Panc1 (cell line): ENCODE results near the gene GTF2A2. TPM values are rescaled to one million over a fixed set of nuclear protein-coding genes. Genes with fewer than 3 reads are reported as not detected.
A peak's percentile ranks its signal among the peaks of the same experiment; 100 is the strongest.

ENCODE experiments used
- ATAC-seq: fragments of 200-7000 bp; cut with Tn5 transposase; 2 replicates; pipeline ENCODE4 v1.9.1; 2020; ENCODE audit warnings: mild to moderate bottlenecking, moderate library complexity
- BruUV-seq: library from RNA; stranded (reverse); fragments of 400-500 nt; replicated peaks from 2 replicates; lab custom pipeline; 2021; lab: Mats Ljungman, UMichigan
- CTCF ChIA-PET: fragments of 300-600 bp; sonication (Branson Sonifier 250); formaldehyde crosslinking; loops from one replicate; lab custom pipeline; 2022; ENCODE audit warnings: antibody characterized with exemption; lab: Charles Lee
- POLR2A ChIA-PET: fragments of 300-600 bp; sonication (Branson Sonifier 250); formaldehyde crosslinking; loops from one replicate; lab custom pipeline; 2022; ENCODE audit warnings: antibody characterized with exemption; lab: Charles Lee
- DNase-seq: peaks from one replicate; pipeline ENCODE4 v3.0.0-alpha.2; 2010; ENCODE audit warnings: low read depth, low spot score
- H3K27ac ChIP-seq: 2 replicates; pipeline ENCODE4 v1.5.1; 2011; ENCODE audit warnings: mild to moderate bottlenecking, low read length, inconsistent platforms
- H3K27me3 ChIP-seq: fragments of 200-500 bp; sonication (Bioruptor generic); 2 replicates; pipeline ENCODE4 v1.6.0; 2014; ENCODE audit warnings: low read length, inconsistent platforms; ENCODE audit not compliant: control insufficient read depth, insufficient read depth
- H3K36me3 ChIP-seq: fragments of 200-500 bp; sonication (Bioruptor generic); 2 replicates; pipeline ENCODE4 v1.5.1; 2014; ENCODE audit warnings: inconsistent platforms, mild to moderate bottlenecking, low read length, moderate library complexity; ENCODE audit not compliant: control insufficient read depth, insufficient read depth
- H3K4me1 ChIP-seq: 2 replicates; pipeline ENCODE4 v1.5.1; 2011; ENCODE audit warnings: inconsistent platforms, mild to moderate bottlenecking, low read length, moderate library complexity; ENCODE audit not compliant: control insufficient read depth, insufficient read depth
- H3K4me3 ChIP-seq, 2 experiments: 2 replicates each; pipeline ENCODE4 v1.5.1; 2011 to 2012; ENCODE audit warnings: low read depth in 2 of 2, low read length in 2 of 2, mild to moderate bottlenecking in 2 of 2, inconsistent platforms in 1 of 2, moderate library complexity in 1 of 2
- H3K9me3 ChIP-seq: fragments of 200-500 bp; sonication (Bioruptor generic); 2 replicates; pipeline ENCODE4 v1.5.1; 2014; ENCODE audit warnings: low read depth, mild to moderate bottlenecking, inconsistent platforms, low read length, moderate library complexity; ENCODE audit not compliant: control insufficient read depth, insufficient read depth
- POLR2AphosphoS5 ChIP-seq: IDR thresholded peaks from 2 replicates; pipeline ENCODE4 v1.6.1; 2012; ENCODE audit warnings: mild to moderate bottlenecking, low read depth, low read length, moderate library complexity
- SIN3A ChIP-seq: IDR thresholded peaks from 2 replicates; pipeline ENCODE4 v1.6.1; 2012; ENCODE audit warnings: low read depth, mild to moderate bottlenecking, low read length, moderate library complexity, borderline replicate concordance; ENCODE audit not compliant: insufficient read depth
- TCF7L2 ChIP-seq: IDR thresholded peaks from 2 replicates; pipeline ENCODE4 v1.6.1; 2011; ENCODE audit warnings: mild to moderate bottlenecking, low read depth, low read length, inconsistent platforms
- in situ Hi-C: cut with HindIII; loops from 2 replicates; pipeline ENCODE4 v1.10.0; 2016; ENCODE audit warnings: low sequenced_read_pairs, low pct_unique_long_range_greater_than_20kb
- intact Hi-C: fragments of 100-400 bp; cut with micrococcal nuclease; formaldehyde crosslinking; loops from one replicate; pipeline ENCODE4 v1.10.0; 2022; ENCODE audit not compliant: unreplicated experiment
- total RNA-seq: library from RNA; stranded (reverse); gene quantifications from one replicate; pipeline ENCODE4 v1.2.1, GENCODE V29; 2021; ENCODE audit not compliant: unreplicated experiment
- TF ChIP-seq, protein P1 (sequence below): fragments of 450-650 bp; IDR thresholded peaks from 2 replicates; pipeline ENCODE4 v1.5.1; 2017; ENCODE audit warnings: mild to moderate bottlenecking
- TF ChIP-seq, protein P2 (sequence below), 2 experiments: IDR thresholded peaks; 2 replicates each; pipeline ENCODE4 v1.6.1; 2011 to 2012; ENCODE audit warnings: low read depth in 2 of 2, control low read depth in 1 of 2, low read length in 1 of 2, mild to moderate bottlenecking in 1 of 2, moderate library complexity in 1 of 2; ENCODE audit not compliant: insufficient read depth in 1 of 2

The GTF2A2 gene
- total RNA-seq, 1 experiment from 2014 or later: 234 TPM

DNA sequence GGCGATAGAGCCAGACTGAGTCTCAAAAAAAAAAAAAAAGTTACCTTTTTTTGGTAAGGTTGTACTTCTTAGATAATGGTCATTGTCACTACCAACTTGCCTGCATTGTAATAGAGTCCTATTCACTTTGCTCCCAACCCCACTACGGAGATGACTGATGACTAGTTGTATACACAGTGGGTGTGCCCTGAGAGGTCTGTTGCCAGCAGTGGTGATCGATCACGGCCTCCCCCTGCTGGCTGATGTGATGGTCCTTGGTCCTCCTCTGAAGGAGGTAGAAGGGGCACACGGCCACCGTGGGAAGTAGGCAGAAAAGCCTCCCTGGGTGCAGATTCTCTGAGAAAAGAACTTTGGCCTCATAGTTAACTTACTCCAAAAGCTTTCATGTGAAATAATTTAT lies 35.0 kb downstream of the GTF2A2 start:
- TF ChIP-seq SIN3A: no peak
- TF ChIP-seq, protein P1, sequence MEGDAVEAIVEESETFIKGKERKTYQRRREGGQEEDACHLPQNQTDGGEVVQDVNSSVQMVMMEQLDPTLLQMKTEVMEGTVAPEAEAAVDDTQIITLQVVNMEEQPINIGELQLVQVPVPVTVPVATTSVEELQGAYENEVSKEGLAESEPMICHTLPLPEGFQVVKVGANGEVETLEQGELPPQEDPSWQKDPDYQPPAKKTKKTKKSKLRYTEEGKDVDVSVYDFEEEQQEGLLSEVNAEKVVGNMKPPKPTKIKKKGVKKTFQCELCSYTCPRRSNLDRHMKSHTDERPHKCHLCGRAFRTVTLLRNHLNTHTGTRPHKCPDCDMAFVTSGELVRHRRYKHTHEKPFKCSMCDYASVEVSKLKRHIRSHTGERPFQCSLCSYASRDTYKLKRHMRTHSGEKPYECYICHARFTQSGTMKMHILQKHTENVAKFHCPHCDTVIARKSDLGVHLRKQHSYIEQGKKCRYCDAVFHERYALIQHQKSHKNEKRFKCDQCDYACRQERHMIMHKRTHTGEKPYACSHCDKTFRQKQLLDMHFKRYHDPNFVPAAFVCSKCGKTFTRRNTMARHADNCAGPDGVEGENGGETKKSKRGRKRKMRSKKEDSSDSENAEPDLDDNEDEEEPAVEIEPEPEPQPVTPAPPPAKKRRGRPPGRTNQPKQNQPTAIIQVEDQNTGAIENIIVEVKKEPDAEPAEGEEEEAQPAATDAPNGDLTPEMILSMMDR: peak; percentile 79
- peak; percentile 95 for ATAC-seq
- Histone ChIP-seq H3K36me3 (no peaks in the 10 kb centered on the region), H3K27me3 (peaks cover 7% of the 10 kb centered on the region; the same call in 1 of the 2 replicates), H3K4me1 (no peaks in the 10 kb centered on the region), H3K27ac (no peak overlapping the region), H3K9me3 (no peaks in the 10 kb centered on the region), H3K4me3 (no peak overlapping the region)
- ChIA-PET POLR2A (no interaction called here), CTCF (no interaction called here)
- intact Hi-C loops (loop anchor here (2.0 kb wide), 1 partner anchor 89 kb away; no protein-coding TSS in a partner anchor), in situ Hi-C loops (no loop called here)
- peak; percentile 45 for DNase-seq
- no TSS peak for BruUV-seq

DNA sequence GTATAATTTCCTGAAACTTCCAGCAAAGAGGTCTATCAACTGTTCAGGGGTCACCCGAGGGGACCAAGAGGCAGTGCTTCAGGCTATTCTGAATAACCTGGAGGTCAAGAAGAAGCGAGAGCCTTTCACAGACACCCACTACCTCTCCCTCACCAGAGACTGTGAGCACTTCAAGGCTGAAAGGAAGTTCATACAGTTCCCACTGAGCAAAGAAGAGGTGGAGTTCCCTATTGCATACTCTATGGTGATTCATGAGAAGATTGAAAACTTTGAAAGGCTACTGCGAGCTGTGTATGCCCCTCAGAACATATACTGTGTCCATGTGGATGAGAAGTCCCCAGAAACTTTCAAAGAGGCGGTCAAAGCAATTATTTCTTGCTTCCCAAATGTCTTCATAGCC lies 38.9 kb downstream of the GTF2A2 start:
- DNase-seq: no peak
- intact Hi-C loops: no loop called here
- in situ Hi-C loops: no loop called here
- BruUV-seq: no TSS peak
- no peak for TF ChIP-seq POLR2AphosphoS5
- no peak for TF ChIP-seq SIN3A
- TF ChIP-seq, protein P2, sequence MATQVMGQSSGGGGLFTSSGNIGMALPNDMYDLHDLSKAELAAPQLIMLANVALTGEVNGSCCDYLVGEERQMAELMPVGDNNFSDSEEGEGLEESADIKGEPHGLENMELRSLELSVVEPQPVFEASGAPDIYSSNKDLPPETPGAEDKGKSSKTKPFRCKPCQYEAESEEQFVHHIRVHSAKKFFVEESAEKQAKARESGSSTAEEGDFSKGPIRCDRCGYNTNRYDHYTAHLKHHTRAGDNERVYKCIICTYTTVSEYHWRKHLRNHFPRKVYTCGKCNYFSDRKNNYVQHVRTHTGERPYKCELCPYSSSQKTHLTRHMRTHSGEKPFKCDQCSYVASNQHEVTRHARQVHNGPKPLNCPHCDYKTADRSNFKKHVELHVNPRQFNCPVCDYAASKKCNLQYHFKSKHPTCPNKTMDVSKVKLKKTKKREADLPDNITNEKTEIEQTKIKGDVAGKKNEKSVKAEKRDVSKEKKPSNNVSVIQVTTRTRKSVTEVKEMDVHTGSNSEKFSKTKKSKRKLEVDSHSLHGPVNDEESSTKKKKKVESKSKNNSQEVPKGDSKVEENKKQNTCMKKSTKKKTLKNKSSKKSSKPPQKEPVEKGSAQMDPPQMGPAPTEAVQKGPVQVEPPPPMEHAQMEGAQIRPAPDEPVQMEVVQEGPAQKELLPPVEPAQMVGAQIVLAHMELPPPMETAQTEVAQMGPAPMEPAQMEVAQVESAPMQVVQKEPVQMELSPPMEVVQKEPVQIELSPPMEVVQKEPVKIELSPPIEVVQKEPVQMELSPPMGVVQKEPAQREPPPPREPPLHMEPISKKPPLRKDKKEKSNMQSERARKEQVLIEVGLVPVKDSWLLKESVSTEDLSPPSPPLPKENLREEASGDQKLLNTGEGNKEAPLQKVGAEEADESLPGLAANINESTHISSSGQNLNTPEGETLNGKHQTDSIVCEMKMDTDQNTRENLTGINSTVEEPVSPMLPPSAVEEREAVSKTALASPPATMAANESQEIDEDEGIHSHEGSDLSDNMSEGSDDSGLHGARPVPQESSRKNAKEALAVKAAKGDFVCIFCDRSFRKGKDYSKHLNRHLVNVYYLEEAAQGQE (IDR thresholded peaks at IDR 0.05; ENCODE audit: insufficient read depth in 1 of 2, low read depth in 2 of 2, low read length in 1 of 2): no peak
- TF ChIP-seq TCF7L2: no peak
- TF ChIP-seq, protein P1: no peak
- no peak for ATAC-seq
- no peaks in the 10 kb centered on the region for H3K4me1 ChIP-seq
- peaks cover 14% of the 10 kb centered on the region for H3K27me3 ChIP-seq
- H3K27ac ChIP-seq: no peak overlapping the region
- no peaks in the 10 kb centered on the region for H3K9me3 ChIP-seq
- ChIA-PET POLR2A (no interaction called here), CTCF (no interaction called here)
- no peaks in the 10 kb centered on the region for H3K36me3 ChIP-seq
- no peak overlapping the region for H3K4me3 ChIP-seq
